Astrocyte of the cerebellum (primary cell): ENCODE results near the gene SRPK1.

ENCODE experiments used
- DNase-seq: peaks from one replicate; pipeline ENCODE4 v3.0.0-alpha.2; 2011; ENCODE audit warnings: low read depth
- H3K4me3 ChIP-seq: 2 replicates; pipeline ENCODE4 v1.5.1; 2011; ENCODE audit warnings: mild to moderate bottlenecking, low read depth, low read length, moderate library complexity
- in situ Hi-C: cut with HindIII; loops from 2 replicates; pipeline ENCODE4 v1.10.0; 2017; ENCODE audit warnings: low sequenced_read_pairs
- TF ChIP-seq, protein P1 (sequence below): IDR thresholded peaks from 2 replicates; pipeline ENCODE4 v1.5.1; 2012; ENCODE audit warnings: low read length, low read depth, moderate library complexity, mild to moderate bottlenecking; ENCODE audit errors: missing control alignments

SRPK1 gene

DNA sequence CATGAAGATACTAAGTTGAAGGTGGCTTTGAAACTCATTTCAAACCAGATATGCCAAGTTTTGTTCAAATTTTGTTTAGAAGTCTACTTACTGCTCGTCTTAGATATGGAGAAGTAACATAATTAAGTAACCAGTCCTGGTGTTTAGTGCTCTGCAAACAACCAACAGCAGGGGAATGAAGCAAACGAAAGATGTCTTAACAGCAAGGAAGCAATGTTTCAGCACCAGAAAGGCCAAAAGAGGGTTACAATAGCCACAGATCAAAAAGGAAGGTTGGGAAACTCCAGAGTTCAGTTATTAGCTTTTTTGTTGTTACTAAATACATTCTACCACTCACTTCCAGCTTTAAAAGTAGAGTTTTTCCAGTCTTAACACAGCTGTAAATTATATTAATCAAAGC, 70.7 kb downstream of the SRPK1 start:
- in situ Hi-C loops = no loop called here
- TF ChIP-seq, protein P1, sequence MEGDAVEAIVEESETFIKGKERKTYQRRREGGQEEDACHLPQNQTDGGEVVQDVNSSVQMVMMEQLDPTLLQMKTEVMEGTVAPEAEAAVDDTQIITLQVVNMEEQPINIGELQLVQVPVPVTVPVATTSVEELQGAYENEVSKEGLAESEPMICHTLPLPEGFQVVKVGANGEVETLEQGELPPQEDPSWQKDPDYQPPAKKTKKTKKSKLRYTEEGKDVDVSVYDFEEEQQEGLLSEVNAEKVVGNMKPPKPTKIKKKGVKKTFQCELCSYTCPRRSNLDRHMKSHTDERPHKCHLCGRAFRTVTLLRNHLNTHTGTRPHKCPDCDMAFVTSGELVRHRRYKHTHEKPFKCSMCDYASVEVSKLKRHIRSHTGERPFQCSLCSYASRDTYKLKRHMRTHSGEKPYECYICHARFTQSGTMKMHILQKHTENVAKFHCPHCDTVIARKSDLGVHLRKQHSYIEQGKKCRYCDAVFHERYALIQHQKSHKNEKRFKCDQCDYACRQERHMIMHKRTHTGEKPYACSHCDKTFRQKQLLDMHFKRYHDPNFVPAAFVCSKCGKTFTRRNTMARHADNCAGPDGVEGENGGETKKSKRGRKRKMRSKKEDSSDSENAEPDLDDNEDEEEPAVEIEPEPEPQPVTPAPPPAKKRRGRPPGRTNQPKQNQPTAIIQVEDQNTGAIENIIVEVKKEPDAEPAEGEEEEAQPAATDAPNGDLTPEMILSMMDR = no peak
- H3K4me3 ChIP-seq = no peak overlapping the region
- DNase-seq = no peak

DNA sequence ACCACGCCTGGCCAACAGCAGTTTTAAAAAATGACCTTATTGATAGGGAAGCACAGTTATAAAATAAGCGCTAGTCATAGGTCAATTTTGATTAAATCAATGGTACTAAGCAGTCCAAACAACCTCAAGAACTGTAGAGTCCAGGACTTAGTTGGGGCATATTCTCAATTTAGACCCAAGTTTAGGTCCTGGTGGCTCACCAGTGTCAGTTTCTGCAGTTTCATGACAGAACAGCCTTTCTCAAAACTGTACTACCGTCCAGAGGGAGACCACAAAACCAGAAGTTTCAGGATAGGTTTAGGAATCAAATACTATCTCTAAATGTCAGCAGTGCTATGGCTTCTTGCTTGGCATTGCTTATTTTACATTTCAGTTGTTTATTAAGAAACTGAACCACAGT, 76.6 kb downstream of the SRPK1 start:
- in situ Hi-C loops = no loop called here

DNA sequence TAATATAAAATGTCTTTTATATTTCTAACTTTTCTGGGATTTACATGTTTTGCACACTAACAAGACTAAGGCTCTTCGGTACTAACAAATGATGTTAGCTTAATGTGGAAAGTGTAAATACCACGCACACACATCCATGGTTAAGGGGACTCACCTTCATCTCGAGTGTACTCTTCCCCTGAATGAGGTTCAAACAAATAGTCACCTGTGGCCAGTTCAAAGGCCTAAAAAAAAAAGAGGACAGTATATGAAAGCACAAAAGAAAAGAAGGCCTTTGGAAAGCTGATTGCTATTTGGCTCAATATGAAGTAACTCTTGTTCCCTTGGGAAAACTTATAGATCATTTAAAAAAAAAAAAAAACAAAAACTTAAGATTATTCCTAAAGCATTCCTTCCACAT, 78.5 kb downstream of the SRPK1 start:
- DNase-seq = no peak
- no peak overlapping the region for H3K4me3 ChIP-seq
- in situ Hi-C loops = no loop called here
- TF ChIP-seq, protein P1 = no peak

More for the DNA sequence above, 76.6 kb downstream of the SRPK1 start:
- DNase-seq = no peak
- no peak overlapping the region for H3K4me3 ChIP-seq
- TF ChIP-seq, protein P1 = no peak

DNA sequence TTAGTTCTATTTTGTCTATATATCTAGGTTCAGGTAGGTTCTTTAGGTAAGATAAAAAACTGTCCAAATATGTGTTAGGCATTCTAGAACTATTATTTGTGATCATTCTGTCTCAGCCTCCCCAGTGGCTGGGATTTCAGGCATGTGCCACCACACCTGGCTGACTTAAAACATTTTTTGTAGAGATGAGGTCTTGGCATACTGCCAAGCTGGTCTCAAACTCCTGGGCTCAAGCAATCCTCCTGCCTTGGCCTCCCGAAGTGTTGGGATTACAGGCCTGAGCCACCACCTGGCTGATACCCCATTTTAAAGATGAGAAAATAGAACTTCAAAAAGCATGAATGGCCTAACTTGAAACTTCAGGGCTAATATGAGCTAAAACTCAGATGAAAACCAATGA, 81.9 kb downstream of the SRPK1 start:
- in situ Hi-C loops = no loop called here
- TF ChIP-seq, protein P1 = no peak
- no peak overlapping the region for H3K4me3 ChIP-seq
- no peak for DNase-seq

DNA sequence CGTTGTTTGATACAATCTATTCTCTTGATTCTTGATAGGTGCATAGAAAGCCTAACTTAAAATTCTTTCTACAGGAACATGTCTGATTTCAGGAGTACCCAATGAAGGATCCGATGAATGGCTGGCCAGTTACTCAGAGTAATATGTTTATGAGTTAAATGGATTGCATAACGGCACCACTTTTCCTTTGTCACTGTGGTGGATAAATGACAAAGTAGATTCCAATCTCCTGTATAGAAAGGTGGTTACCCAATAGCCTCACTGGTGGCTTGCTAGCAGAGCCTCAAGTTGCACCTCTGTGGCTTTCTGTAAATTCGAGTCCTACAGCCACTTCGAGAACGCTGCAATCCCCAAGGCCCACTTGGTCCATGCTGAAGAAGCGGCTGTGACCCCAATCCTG, 87.4 kb downstream of the SRPK1 start:
- H3K4me3 ChIP-seq = no peak overlapping the region
- TF ChIP-seq, protein P1 = no peak
- in situ Hi-C loops = no loop called here
- no peak for DNase-seq

DNA sequence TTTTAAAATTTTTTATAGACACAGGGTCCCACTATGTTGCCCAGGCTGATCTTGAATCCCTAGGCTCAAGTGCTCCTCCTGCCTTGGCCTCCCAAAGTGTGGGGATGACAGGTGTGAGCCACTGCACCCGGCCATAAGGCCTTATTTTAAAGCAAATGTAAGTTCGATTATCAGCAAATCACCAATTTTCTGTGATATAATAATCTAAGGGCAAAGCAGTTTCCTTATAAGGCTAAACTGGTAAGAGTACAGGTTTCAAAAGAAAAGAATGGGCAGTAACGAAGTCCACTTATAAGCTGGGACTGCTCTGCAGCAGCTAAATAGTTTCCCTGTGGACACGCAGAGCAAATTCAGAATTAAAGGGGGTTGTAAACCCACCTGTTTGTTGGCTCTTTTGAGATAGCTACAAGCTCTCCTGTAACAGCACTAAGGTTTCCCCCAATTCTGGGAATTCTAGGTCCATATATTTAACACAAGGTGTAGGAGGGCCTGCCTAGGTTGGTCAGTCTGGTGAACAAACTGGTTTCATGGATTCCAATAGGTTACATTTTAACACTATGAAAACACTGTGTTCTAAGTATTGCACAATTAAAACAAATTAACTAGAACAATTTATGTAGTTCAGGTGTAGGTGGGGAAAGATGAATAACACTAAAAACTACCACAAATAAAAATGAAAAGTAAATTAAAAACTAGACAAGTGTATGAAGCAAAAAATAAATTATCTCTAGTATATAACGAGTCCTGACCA, 89.5 kb downstream of the SRPK1 start:
- in situ Hi-C loops = no loop called here
- no peak for DNase-seq
- no peak overlapping the region for H3K4me3 ChIP-seq
- TF ChIP-seq, protein P1 = no peak
